ENCODE measurements around the gene CNPY4. TPM values are rescaled to one million over a fixed set of nuclear protein-coding genes. Genes with fewer than 3 reads are reported as not detected.

The CNPY4 gene
- total and polyA plus RNA-seq, 2 donors (not counting 1 experiment from before 2014, with no cell fraction given) = 8.0 to 13.9 TPM

- H3K9me3 Mint-ChIP-seq (ENCODE audit: insufficient read depth) = no peaks in the 10 kb centered on the region
- ATAC-seq (ENCODE audit: low read depth) (no peak), DNase-seq (no peak)
- intact Hi-C loops (cut with micrococcal nuclease) = loop anchor here (5.0 kb wide), 2 partner anchors 65 to 125 kb away; no protein-coding TSS in a partner anchor
- Histone ChIP-seq H3K4me1 (ENCODE audit: control insufficient read depth in 2 of 2, insufficient read depth in 2 of 2, low read length in 2 of 2) (peaks cover 22 to 32% of the 10 kb centered on the region in 2 donors), H3K36me3 (replicated peaks in 1 of 2; ENCODE audit: control extremely low read depth in 1 of 2, control insufficient read depth in 1 of 2, extremely low read depth in 1 of 2, insufficient read depth in 2 of 2, low read length in 1 of 2) (peaks cover 0 to 5% of the 10 kb centered on the region in 2 experiments), H3K27me3 (replicated peaks in 1 of 4; ENCODE audit: control extremely low read depth in 1 of 4, control insufficient read depth in 3 of 4, insufficient read depth in 4 of 4, low read length in 3 of 4) (no peaks in the 10 kb centered on the region), H3K9me3 (ENCODE audit: control extremely low read depth in 1 of 3, control insufficient read depth in 2 of 3, insufficient read depth in 1 of 3, low read length in 2 of 3) (no peaks in the 10 kb centered on the region), H3K9ac (ENCODE audit: low read length) (no peak overlapping the region), H3K4me2 (replicated peaks; ENCODE audit: low read depth, low read length, poor library complexity, severe bottlenecking) (no peak overlapping the region), H4K20me1 (ENCODE audit: control insufficient read depth, insufficient read depth, low read length, poor library complexity, severe bottlenecking) (no peaks in the 10 kb centered on the region), H3K4me3 (ENCODE audit: control extremely low read depth in 1 of 5, extremely low read depth in 1 of 5, insufficient read depth in 1 of 5, low read depth in 2 of 5, low read length in 4 of 5) (no peak overlapping the region), H2AFZ (ENCODE audit: insufficient read depth, low read depth, low read length, poor library complexity, severe bottlenecking) (no peak overlapping the region), H3K27ac (ENCODE audit: low read length in 2 of 2) (no peak overlapping the region), H3K79me2 (ENCODE audit: control insufficient read depth, insufficient read depth, low read length) (peaks cover 33% of the 10 kb centered on the region)
- POLR2A ChIA-PET = interaction anchor here (1.2 to 2.5 kb wide), 3 partner anchors 10 to 74 kb away, joined by 3 to 16 read pairs (median 11); partner anchors contain the start of genes GPC2, STAG3 and TRAPPC14
- H3K27ac Mint-ChIP-seq = no peak overlapping the region
- peaks cover 26% of the 10 kb centered on the region for H3K4me1 Mint-ChIP-seq
- CTCF ChIA-PET = interaction anchor here (0.6 to 1.4 kb wide), 5 partner anchors 8 to 412 kb away, joined by 3 read pairs; no protein-coding TSS in a partner anchor
- no peaks in the 10 kb centered on the region for H3K27me3 Mint-ChIP-seq
- TF ChIP-seq, protein P1, sequence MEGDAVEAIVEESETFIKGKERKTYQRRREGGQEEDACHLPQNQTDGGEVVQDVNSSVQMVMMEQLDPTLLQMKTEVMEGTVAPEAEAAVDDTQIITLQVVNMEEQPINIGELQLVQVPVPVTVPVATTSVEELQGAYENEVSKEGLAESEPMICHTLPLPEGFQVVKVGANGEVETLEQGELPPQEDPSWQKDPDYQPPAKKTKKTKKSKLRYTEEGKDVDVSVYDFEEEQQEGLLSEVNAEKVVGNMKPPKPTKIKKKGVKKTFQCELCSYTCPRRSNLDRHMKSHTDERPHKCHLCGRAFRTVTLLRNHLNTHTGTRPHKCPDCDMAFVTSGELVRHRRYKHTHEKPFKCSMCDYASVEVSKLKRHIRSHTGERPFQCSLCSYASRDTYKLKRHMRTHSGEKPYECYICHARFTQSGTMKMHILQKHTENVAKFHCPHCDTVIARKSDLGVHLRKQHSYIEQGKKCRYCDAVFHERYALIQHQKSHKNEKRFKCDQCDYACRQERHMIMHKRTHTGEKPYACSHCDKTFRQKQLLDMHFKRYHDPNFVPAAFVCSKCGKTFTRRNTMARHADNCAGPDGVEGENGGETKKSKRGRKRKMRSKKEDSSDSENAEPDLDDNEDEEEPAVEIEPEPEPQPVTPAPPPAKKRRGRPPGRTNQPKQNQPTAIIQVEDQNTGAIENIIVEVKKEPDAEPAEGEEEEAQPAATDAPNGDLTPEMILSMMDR (IDR thresholded peaks at IDR 0.05) = no peak
- TF ChIP-seq EZH2 (IDR thresholded peaks at IDR 0.05; ENCODE audit: borderline replicate concordance, insufficient read depth, low read depth, low read length, poor library complexity, severe bottlenecking) = no peak
- H3K4me3 Mint-ChIP-seq = peak overlapping the region; percentile 88
- WGBS (ENCODE audit: insufficient coverage) = no CpG with 5 or more reads among the region's 2 CpGs
Observed at GRCh38 chr7:100147278-100147677, 27.8 kb downstream of the CNPY4 start.

DNA sequence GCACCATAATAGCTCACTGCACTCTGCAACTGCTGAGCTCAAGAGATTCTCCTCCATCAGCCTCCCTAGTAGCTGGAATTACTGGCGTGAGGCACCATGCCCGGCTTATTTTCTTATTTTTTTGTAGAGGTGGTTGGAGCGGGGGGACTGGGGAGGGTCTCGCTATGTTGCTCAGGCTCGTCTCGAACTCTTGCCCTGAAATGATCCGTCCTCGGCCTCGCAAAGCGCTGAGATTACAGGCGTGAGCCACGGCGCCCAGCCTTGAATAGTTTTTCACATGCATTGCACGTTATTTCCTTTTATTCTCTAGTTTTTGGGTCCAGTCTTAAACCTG is 28.8 kb downstream of the CNPY4 start:
- peak overlapping the region; percentile 99 for H3K9ac ChIP-seq (ENCODE audit: low read length)
- H3K4me2 ChIP-seq (replicated peaks; ENCODE audit: low read depth, low read length, poor library complexity, severe bottlenecking) = peak overlapping the region; percentile 97
- peak overlapping the region; percentile 98 for H2AFZ ChIP-seq (ENCODE audit: insufficient read depth, low read depth, low read length, poor library complexity, severe bottlenecking)
- intact Hi-C loops (cut with micrococcal nuclease) = loop anchor here (1.0 to 5.0 kb wide), 8 partner anchors 10 to 280 kb away; partner anchors contain the start of genes AP4M1, GPC2, MCM7 and STAG3
- Mint-ChIP-seq H3K9me3 (ENCODE audit: insufficient read depth) (no peaks in the 10 kb centered on the region), H3K4me3 (peak overlapping the region; percentile 88), H3K27me3 (no peaks in the 10 kb centered on the region), H3K4me1 (peaks cover 31% of the 10 kb centered on the region), H3K27ac (peak overlapping the region; percentile 95)
- peak overlapping the region; percentile 82 to 97 for H3K27ac ChIP-seq (ENCODE audit: low read length in 2 of 2)
- ATAC-seq (ENCODE audit: low read depth) (no peak), DNase-seq (no peak)
- H3K4me3 ChIP-seq (ENCODE audit: control extremely low read depth in 1 of 5, extremely low read depth in 1 of 5, insufficient read depth in 1 of 5, low read depth in 2 of 5, low read length in 4 of 5) = peak overlapping the region; percentile 38 to 98 (median 67)
- ChIA-PET CTCF (interaction anchor here (0.9 to 3.5 kb wide), 10 partner anchors 9 to 260 kb away, joined by 3 to 27 read pairs (median 3); partner anchors contain the start of genes GPC2, MCM7, STAG3 and TRAPPC14), POLR2A (interaction anchor here (0.7 to 2.5 kb wide), 15 partner anchors 9 to 437 kb away, joined by 3 to 16 read pairs (median 5); partner anchors contain the start of genes AP4M1, GAL3ST4, GPC2 and MEPCE)
- H4K20me1 ChIP-seq (ENCODE audit: control insufficient read depth, insufficient read depth, low read length, poor library complexity, severe bottlenecking) = no peaks in the 10 kb centered on the region
- H3K36me3 ChIP-seq (replicated peaks in 1 of 2; ENCODE audit: control extremely low read depth in 1 of 2, control insufficient read depth in 1 of 2, extremely low read depth in 1 of 2, insufficient read depth in 2 of 2, low read length in 1 of 2) = peaks cover 0 to 11% of the 10 kb centered on the region in 2 experiments
- peaks cover 42% of the 10 kb centered on the region for H3K79me2 ChIP-seq (ENCODE audit: control insufficient read depth, insufficient read depth, low read length)
- WGBS (ENCODE audit: insufficient coverage) = 24% methylated on average over 13 of the region's 14 CpGs
- no peaks in the 10 kb centered on the region for H3K9me3 ChIP-seq (ENCODE audit: control extremely low read depth in 1 of 3, control insufficient read depth in 2 of 3, insufficient read depth in 1 of 3, low read length in 2 of 3)
- TF ChIP-seq, protein P1 (IDR thresholded peaks at IDR 0.05) = no peak
- no peak for TF ChIP-seq EZH2 (IDR thresholded peaks at IDR 0.05; ENCODE audit: borderline replicate concordance, insufficient read depth, low read depth, low read length, poor library complexity, severe bottlenecking)
- H3K27me3 ChIP-seq (replicated peaks in 1 of 4; ENCODE audit: control extremely low read depth in 1 of 4, control insufficient read depth in 3 of 4, insufficient read depth in 4 of 4, low read length in 3 of 4) = no peaks in the 10 kb centered on the region
- peaks cover 31 to 40% of the 10 kb centered on the region in 2 donors for H3K4me1 ChIP-seq (ENCODE audit: control insufficient read depth in 2 of 2, insufficient read depth in 2 of 2, low read length in 2 of 2)

Measured in B cell (primary cell).